ENCODE data around the gene LY6G6F. TPM values are rescaled to one million over a fixed set of nuclear protein-coding genes. Genes with fewer than 3 reads are reported as not detected.

The LY6G6F gene
- total and polyA plus RNA-seq, 2 donors (not counting 1 experiment from before 2014, with no cell fraction given) = not detected

GRCh38 chr6:31727034-31727716 lies 20.5 kb downstream of the LY6G6F start:
- Mint-ChIP-seq H3K9me3 (ENCODE audit: insufficient read depth) (no peaks in the 10 kb centered on the region), H3K4me3 (peak overlapping the region; percentile 99), H3K27ac (peak overlapping the region; percentile 95), H3K27me3 (no peaks in the 10 kb centered on the region), H3K4me1 (peaks cover 73% of the 10 kb centered on the region)
- CTCF ChIA-PET = interaction anchor here (0.5 to 6.3 kb wide), 27 partner anchors 11 to 225 kb away, joined by 3 to 90 read pairs (median 4); partner anchors contain the start of genes ABHD16A, APOM, CLIC1 and LY6G5C
- POLR2A ChIA-PET = interaction anchor here (0.5 to 2.3 kb wide), 15 partner anchors 10 to 1557 kb away, joined by 3 to 36 read pairs (median 4); partner anchors contain the start of genes ABHD16A, BAG6, CLIC1 and HSPA1B
- H3K4me2 ChIP-seq (replicated peaks; ENCODE audit: low read depth, low read length, poor library complexity, severe bottlenecking) = peak overlapping the region; percentile 88
- WGBS (ENCODE audit: insufficient coverage) = 92% methylated on average over 3 of the region's 7 CpGs
- TF ChIP-seq CTCF (IDR thresholded peaks at IDR 0.05) (no peak), EZH2 (IDR thresholded peaks at IDR 0.05; ENCODE audit: borderline replicate concordance, insufficient read depth, low read depth, low read length, poor library complexity, severe bottlenecking) (no peak)
- peak overlapping the region in 3 of 5 experiments; percentile 16 to 50 (median 27) for H3K4me3 ChIP-seq (ENCODE audit: control extremely low read depth in 1 of 5, extremely low read depth in 1 of 5, insufficient read depth in 1 of 5, low read depth in 2 of 5, low read length in 4 of 5)
- ATAC-seq (ENCODE audit: low read depth) (peak; percentile 71), DNase-seq (peak; percentile 89)
- H4K20me1 ChIP-seq (ENCODE audit: control insufficient read depth, insufficient read depth, low read length, poor library complexity, severe bottlenecking) = peaks cover 8% of the 10 kb centered on the region
- peak overlapping the region; percentile 78 to 82 for H3K27ac ChIP-seq (ENCODE audit: low read length in 2 of 2)
- intact Hi-C loops (cut with micrococcal nuclease) = loop anchor here (1.0 to 2.0 kb wide), 4 partner anchors 66 to 136 kb away; partner anchors contain the start of genes C6orf47 and NEU1
- H2AFZ ChIP-seq (ENCODE audit: insufficient read depth, low read depth, low read length, poor library complexity, severe bottlenecking) = peak overlapping the region; percentile 71
- H3K9me3 ChIP-seq (ENCODE audit: control extremely low read depth in 1 of 3, control insufficient read depth in 2 of 3, insufficient read depth in 1 of 3, low read length in 2 of 3) = no peaks in the 10 kb centered on the region
- H3K79me2 ChIP-seq (ENCODE audit: control insufficient read depth, insufficient read depth, low read length) = peaks cover 22% of the 10 kb centered on the region
- H3K36me3 ChIP-seq (replicated peaks in 1 of 2; ENCODE audit: control extremely low read depth in 1 of 2, control insufficient read depth in 1 of 2, extremely low read depth in 1 of 2, insufficient read depth in 2 of 2, low read length in 1 of 2) = peaks cover 1 to 35% of the 10 kb centered on the region in 2 experiments
- peaks cover 43 to 58% of the 10 kb centered on the region in 2 donors for H3K4me1 ChIP-seq (ENCODE audit: control insufficient read depth in 2 of 2, insufficient read depth in 2 of 2, low read length in 2 of 2)
- no peaks in the 10 kb centered on the region for H3K27me3 ChIP-seq (replicated peaks in 1 of 4; ENCODE audit: control extremely low read depth in 1 of 4, control insufficient read depth in 3 of 4, insufficient read depth in 4 of 4, low read length in 3 of 4)
- H3K9ac ChIP-seq (ENCODE audit: low read length) = peak overlapping the region; percentile 42
